GM06990 (cell line): ENCODE results near the gene MYCBP.

Experiments used
- DNase-seq: peaks from one replicate; pipeline ENCODE4 v3.0.0-alpha.2; 2011; ENCODE audit not compliant: insufficient read length; ENCODE audit errors: extremely low read depth
- H3K27me3 ChIP-seq: replicated peaks from 2 replicates; pipeline ENCODE4 v1.6.0; 2011; ENCODE audit warnings: low read length; ENCODE audit not compliant: control insufficient read depth, insufficient read depth
- H3K36me3 ChIP-seq: 2 replicates; pipeline ENCODE4 v1.5.1; 2011; ENCODE audit warnings: low read length; ENCODE audit not compliant: control insufficient read depth, insufficient read depth
- H3K4me3 ChIP-seq: replicated peaks from 2 replicates; pipeline ENCODE4 v1.5.1; 2011; ENCODE audit warnings: low read depth, mild to moderate bottlenecking, control low read depth, low read length
- CTCF ChIP-seq: IDR thresholded peaks from 2 replicates; pipeline ENCODE4 v1.5.1; 2011; ENCODE audit warnings: low read length, control low read depth, mild to moderate bottlenecking, inconsistent platforms; ENCODE audit not compliant: insufficient read depth, poor library complexity, severe bottlenecking

MYCBP gene

GRCh38 chr1:38829368-38829767, 43.8 kb downstream of the MYCBP start:
- H3K4me3 ChIP-seq, result no peak overlapping the region
- no peak for TF ChIP-seq CTCF
- no peak for DNase-seq

DNA sequence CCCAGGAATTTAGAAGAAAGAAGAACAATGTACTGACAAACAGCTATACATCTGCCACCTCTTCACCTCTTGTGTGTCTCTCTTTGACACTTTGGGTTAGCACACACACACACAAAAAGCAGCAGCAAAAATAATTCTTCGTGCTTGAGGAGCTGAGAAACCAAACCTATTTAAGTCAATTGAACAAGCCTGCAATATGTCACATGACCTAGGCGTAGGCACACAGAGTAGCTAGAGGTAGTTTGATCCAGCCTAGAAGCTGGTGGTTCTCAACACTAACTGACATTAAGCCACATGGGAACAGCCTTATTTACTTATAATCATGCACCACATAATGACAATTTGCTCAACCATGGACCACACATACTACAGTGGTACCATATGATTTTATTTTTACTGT, 45.8 kb downstream of the MYCBP start:
- DNase-seq, result no peak
- H3K4me3 ChIP-seq, result no peak overlapping the region
- no peak for TF ChIP-seq CTCF
- H3K36me3 ChIP-seq, result no peaks in the 10 kb centered on the region
- H3K27me3 ChIP-seq, result no peaks in the 10 kb centered on the region; the same call in 1 of the 2 replicates

More at GRCh38 chr1:38829368-38829767, 43.8 kb downstream of the MYCBP start:
- H3K36me3 ChIP-seq, result no peaks in the 10 kb centered on the region
- no peaks in the 10 kb centered on the region; the same call in 1 of the 2 replicates for H3K27me3 ChIP-seq

DNA sequence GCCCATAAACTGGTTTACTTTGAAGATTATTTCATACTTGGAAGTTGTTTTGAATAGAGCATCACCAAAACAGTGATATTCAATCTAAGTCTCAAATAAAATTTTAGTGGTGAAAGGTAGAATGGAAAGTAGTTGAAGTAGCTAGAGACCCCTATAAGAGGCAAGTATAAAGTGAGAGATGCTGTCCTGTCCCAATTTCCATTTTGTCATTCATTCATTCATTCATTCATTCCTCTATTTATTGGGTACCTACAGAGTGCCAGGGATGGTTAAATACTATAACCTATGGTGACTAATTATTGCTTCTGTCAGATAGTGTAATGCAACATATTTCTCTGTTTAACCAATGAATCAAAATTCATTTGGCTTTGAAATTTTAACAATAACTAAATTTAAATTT, 46.3 kb downstream of the MYCBP start:
- DNase-seq, result no peak
- TF ChIP-seq CTCF, result no peak
- H3K36me3 ChIP-seq, result no peaks in the 10 kb centered on the region
- no peaks in the 10 kb centered on the region; the same call in 1 of the 2 replicates for H3K27me3 ChIP-seq
- H3K4me3 ChIP-seq, result no peak overlapping the region

DNA sequence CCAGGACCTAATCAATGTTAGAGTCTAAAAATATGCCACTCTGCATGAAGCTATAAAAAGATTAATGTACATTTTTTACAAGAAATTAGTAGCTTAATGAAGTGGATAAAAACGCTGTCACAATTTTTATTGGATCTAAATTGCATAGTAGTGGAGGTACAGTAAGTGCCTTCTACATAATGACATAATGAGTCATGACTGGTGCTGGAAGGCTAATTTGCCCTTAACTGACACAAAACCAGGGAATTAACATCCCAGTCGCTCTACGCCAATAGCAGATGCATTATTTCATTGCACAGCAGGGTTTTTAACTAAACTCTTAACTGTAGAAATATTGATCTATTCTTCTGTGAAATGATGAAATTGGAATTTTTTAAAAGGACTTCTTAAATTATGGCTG, 46.9 kb downstream of the MYCBP start:
- Histone ChIP-seq H3K27me3 (no peaks in the 10 kb centered on the region; the same call in 1 of the 2 replicates), H3K4me3 (no peak overlapping the region), H3K36me3 (no peaks in the 10 kb centered on the region)
- no peak for DNase-seq
- no peak for TF ChIP-seq CTCF

DNA sequence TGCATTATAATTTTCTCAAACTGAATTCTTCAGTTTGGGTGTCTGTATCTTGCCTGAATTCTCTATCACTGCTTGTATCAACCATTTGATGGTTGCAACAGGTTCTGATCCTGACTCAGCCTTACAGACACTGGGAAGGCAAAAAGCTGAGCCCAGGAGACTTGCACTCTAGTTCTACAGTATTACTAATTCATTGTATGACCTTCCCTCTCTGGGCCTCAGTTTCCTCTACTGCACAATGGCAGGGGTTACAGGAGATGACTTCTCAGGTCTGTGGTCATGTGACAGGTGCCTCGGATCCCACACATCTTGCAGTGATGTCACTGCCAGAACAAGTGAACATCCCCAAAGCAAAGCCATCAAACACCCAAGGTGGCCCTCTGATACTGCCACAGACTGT, 52.3 kb downstream of the MYCBP start:
- Histone ChIP-seq H3K27me3 (no peaks in the 10 kb centered on the region; the same call in 1 of the 2 replicates), H3K36me3 (no peaks in the 10 kb centered on the region), H3K4me3 (no peak overlapping the region)
- TF ChIP-seq CTCF, result no peak
- DNase-seq, result no peak

- Histone ChIP-seq H3K27me3 (no peaks in the 10 kb centered on the region), H3K36me3 (no peaks in the 10 kb centered on the region), H3K4me3 (no peak overlapping the region)
- DNase-seq, result no peak
- no peak for TF ChIP-seq CTCF
Measured at GRCh38 chr1:38819516-38819915, 53.6 kb downstream of the MYCBP start.
